Heart left ventricle (tissue), 16 donors: ENCODE measurements around the gene COMP. TPM values are rescaled to one million over a fixed set of nuclear protein-coding genes. Genes with fewer than 3 reads are reported as not detected.

Experiments used
- ATAC-seq, 4 donors: fragments of 200-7000 bp; cut with Tn5 transposase; one replicate each; pipeline ENCODE4 v1.9.1; 2020 to 2022; ENCODE audit warnings: moderate library complexity in 4 of 4, mild to moderate bottlenecking in 3 of 4, moderate number of reproducible peaks in 1 of 4
- DNase-seq, 5 donors: peaks; one replicate each; pipeline ENCODE4 v3.0.0-alpha.2; 2020
- H3K27ac ChIP-seq, 12 donors: fragments of 200-600 bp; sonication (generic) in 4 of 12; one replicate each; pipeline versions ENCODE4 v1.5.0 to v1.8.0; 2016 to 2022; ENCODE audit warnings: mild to moderate bottlenecking in 2 of 12
- H3K27me3 ChIP-seq, 9 donors: fragments of 200-600 bp; sonication (generic) in 2 of 9; one replicate each; pipeline versions ENCODE4 v1.5.1 to v1.8.0; 2016 to 2022; ENCODE audit warnings: mild to moderate bottlenecking in 3 of 9
- H3K36me3 ChIP-seq, 9 donors: fragments of 200-600 bp; sonication (generic) in 2 of 9; one replicate each; pipeline versions ENCODE4 v1.5.0 to v1.8.0; 2018 to 2022; ENCODE audit warnings: mild to moderate bottlenecking in 2 of 9
- H3K4me1 ChIP-seq, 12 donors: fragments of 200-600 bp; sonication (generic) in 4 of 12; one replicate each; pipeline versions ENCODE4 v1.5.0 to v1.8.0; 2016 to 2022; ENCODE audit warnings: mild to moderate bottlenecking in 3 of 12
- H3K4me3 ChIP-seq, 12 donors: fragments of 200-600 bp; sonication (generic) in 4 of 12; one replicate each; pipeline versions ENCODE4 v1.5.0 to v1.8.0; 2017 to 2022; ENCODE audit warnings: mild to moderate bottlenecking in 9 of 12, moderate library complexity in 4 of 12
- H3K9me3 ChIP-seq, 12 donors: fragments of 200-600 bp; sonication (generic) in 4 of 12; one replicate each; pipeline versions ENCODE4 v1.5.0 to v1.8.0; 2016 to 2022; ENCODE audit warnings: mild to moderate bottlenecking in 1 of 12
- CTCF ChIP-seq, 12 donors: fragments of 200-600 bp; sonication (generic) in 4 of 12; IDR thresholded peaks; one replicate each; pipeline versions ENCODE4 v1.5.0 to v1.8.0; 2018 to 2022; ENCODE audit warnings: antibody characterized with exemption in 12 of 12, mild to moderate bottlenecking in 5 of 12
- POLR2A ChIP-seq, 2 donors: fragments of 450-650 bp; IDR thresholded peaks; one replicate each; pipeline ENCODE4 v1.6.1; 2017; ENCODE audit warnings: antibody characterized with exemption in 2 of 2, mild to moderate bottlenecking in 2 of 2, moderate library complexity in 2 of 2
- WGBS, 4 donors: extraction: QIAGEN DNeasy Blood & Tissue Kit in 2 of 4; methylation state at CpG; one replicate each; pipeline versions ENCODE4 v1.1.5 to v1.1.7; 2013 to 2018; 5-methylcytosine and 5-hydroxymethylcytosine counted together
- intact Hi-C, 10 donors: fragments of 100-400 bp; cut with DNase I; formaldehyde crosslinking; loops; one replicate each; pipeline versions ENCODE4 v1.11.1 to v1.14.2; 2022
- polyA plus RNA-seq, 2 donors: library from polyadenylated mRNA; stranded (reverse); fragments of 200-250 nt; gene quantifications; one replicate each; pipeline ENCODE4 v1.2.3, GENCODE V29; 2013
- total RNA-seq, 9 donors: library from RNA; depleted of rRNA in 2 of 9; stranded (reverse); fragments of >200 nt in 2 of 9; fragmentation: NEBNext Ultra II Directional in 3 of 9; extraction: Animal tissue kit (Norgen Biotek cat#: 25700) in 3 of 9; gene quantifications; one replicate each; pipeline versions ENCODE4 v1.1.0 to v1.2.4, GENCODE V29; 2016 to 2023
- donor health status: ischemic (EF 13 %, LVEDD 7.1; RV severe dilation, severe dysfunction).
- donor health status: healthy with polysubstance abuse.
- donor health status: DM: no; HTN: yes; CAD: no.
- donor health status: DM: no; HTN: no; CAD: no.
- donor health status: ischemic (EF 25% LVEDD 6.9; RV normal size, moderate dysfunction).
- donor health status: ischemic (EF 25% LVEDD 5.7; RV mildly dilated, moderate dysfunction).
- donor health status: healthy.
- donor health status: DM: yes; HTN: yes; CAD: no.
- donor health status: ischemic (EF 35%, LVEDD 5.7; RV mildly dilated, moderate dysfunction).
- donor health status: nonischemic (EF 11% LVEDD 7.7; RV severe dilation, severe dysfunction).
- donor health status: DM: yes; HTN: yes; CAD: no.
- donor health status: PGD.
- donor health status: ischemic (EF 29% LVEDD 5.4; RV normal size, mild dysfunction).
- donor health status: nonischemic (EF 23%, LVEDD 6.1; RV moderate dilation, normal function).

Gene COMP
- total and polyA plus RNA-seq, 11 donors = 0.11 to 2.7 (median 0.46) TPM; not detected in 1

- Histone ChIP-seq H3K4me3 (no peak overlapping the region), H3K9me3 (no peaks in the 10 kb centered on the region), H3K4me1 (peaks cover 0 to 5% (median 0%) of the 10 kb centered on the region in 12 donors), H3K36me3 (no peaks in the 10 kb centered on the region), H3K27ac (no peak overlapping the region), H3K27me3 (peaks cover 0 to 23% (median 3%) of the 10 kb centered on the region in 9 donors)
- DNase-seq (peak in 1 of 5 donors; percentile 47), ATAC-seq (peak in 1 of 4 donors; percentile 6)
- TF ChIP-seq CTCF (IDR thresholded peaks at IDR 0.05) = no peak
- TF ChIP-seq POLR2A (IDR thresholded peaks at IDR 0.05) = no peak
- intact Hi-C loops = no loop called here
- 85 to 92% (median 91%) methylated on average over 9 to 33 of the region's 33 CpGs for WGBS, 4 donors
Observed at GRCh38 chr19:18775586-18776287, 15.4 kb downstream of the COMP start.

GRCh38 chr19:18774782-18775444, 16.2 kb downstream of the COMP start:
- H3K36me3 ChIP-seq = no peaks in the 10 kb centered on the region
- intact Hi-C loops = no loop called here
- ATAC-seq = no peak
- no peak overlapping the region for H3K4me3 ChIP-seq
- no peaks in the 10 kb centered on the region for H3K9me3 ChIP-seq
- DNase-seq = peak in 1 of 5 donors; percentile 56
- no peak overlapping the region for H3K27ac ChIP-seq
- peaks cover 0 to 5% (median 0%) of the 10 kb centered on the region in 12 donors for H3K4me1 ChIP-seq
- peaks cover 0 to 21% (median 0%) of the 10 kb centered on the region in 9 donors for H3K27me3 ChIP-seq
- 96% methylated on average over 22 to 40 of the region's 40 CpGs for WGBS, 4 donors
- TF ChIP-seq CTCF (IDR thresholded peaks at IDR 0.05) = no peak
- TF ChIP-seq POLR2A (IDR thresholded peaks at IDR 0.05) = no peak

- H3K9me3 ChIP-seq = no peaks in the 10 kb centered on the region
- H3K4me3 ChIP-seq = no peak overlapping the region
- no peak for ATAC-seq
- 92 to 96% (median 95%) methylated on average over 7 to 11 of the region's 11 CpGs for WGBS, 4 donors
- H3K4me1 ChIP-seq = peaks cover 0 to 5% (median 0%) of the 10 kb centered on the region in 12 donors
- H3K27ac ChIP-seq = no peak overlapping the region
- TF ChIP-seq CTCF (IDR thresholded peaks at IDR 0.05) = no peak
- no peak for TF ChIP-seq POLR2A (IDR thresholded peaks at IDR 0.05)
- H3K27me3 ChIP-seq = peaks cover 0 to 16% (median 0%) of the 10 kb centered on the region in 9 donors
- no peak for DNase-seq
- no peaks in the 10 kb centered on the region for H3K36me3 ChIP-seq
- intact Hi-C loops = no loop called here
Observed at GRCh38 chr19:18774107-18774506, 17.0 kb downstream of the COMP start.

- DNase-seq (no peak), ATAC-seq (no peak)
- H3K27me3 ChIP-seq = peaks cover 0 to 12% (median 0%) of the 10 kb centered on the region in 9 donors
- TF ChIP-seq POLR2A (IDR thresholded peaks at IDR 0.05) (no peak), CTCF (IDR thresholded peaks at IDR 0.05) (no peak)
- H3K27ac ChIP-seq = no peak overlapping the region
- no peak overlapping the region for H3K4me3 ChIP-seq
- H3K36me3 ChIP-seq = no peaks in the 10 kb centered on the region
- 91 to 94% (median 91%) methylated on average over 8 to 9 of the region's 9 CpGs for WGBS, 4 donors
- intact Hi-C loops = no loop called here
- H3K9me3 ChIP-seq = no peaks in the 10 kb centered on the region
- H3K4me1 ChIP-seq = peaks cover 0 to 5% (median 0%) of the 10 kb centered on the region in 12 donors
Observed at GRCh38 chr19:18773682-18774081, 17.4 kb downstream of the COMP start.
